ENCODE data around the gene GOLGA6L10. TPM values are rescaled to one million over a fixed set of nuclear protein-coding genes. Genes with fewer than 3 reads are reported as not detected.
"Not testable (repeated sequence)": the region's sequence is repeated elsewhere in the genome, so short reads cannot be mapped to it uniquely, and the experiment has no call there.

Gene GOLGA6L10
- total and polyA plus RNA-seq, 2 donors from 2014 or later = 0.45 to 2.5 TPM

DNA sequence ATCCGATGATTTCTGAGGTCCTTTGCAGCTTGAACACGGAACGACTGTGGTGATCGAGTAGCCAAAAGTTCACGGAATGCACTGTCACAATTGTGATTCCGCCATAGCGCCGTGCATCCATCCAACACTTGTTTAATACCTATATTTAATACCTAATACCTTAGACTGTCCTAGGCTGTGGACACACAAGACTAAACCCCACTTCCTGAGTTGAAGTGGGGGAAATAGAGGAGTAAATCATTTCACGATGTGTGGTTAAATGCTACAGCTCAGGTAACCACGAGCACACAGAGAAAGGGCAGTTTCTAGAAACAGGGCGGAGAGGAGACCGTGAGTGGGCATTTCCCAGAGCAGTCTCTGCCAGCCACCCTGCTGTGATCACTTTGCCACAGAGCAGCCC, 5.3 kb upstream of the GOLGA6L10 start:
- FAIRE-seq; intact Hi-C loops (cut with DNase I); H3K36me3 ChIP-seq (ENCODE audit: control insufficient read depth in 2 of 3, insufficient read depth in 3 of 3, low read length in 3 of 3); H3K27ac ChIP-seq (ENCODE audit: low read depth in 2 of 2, low read length in 2 of 2); DNase-seq; H3K27me3 ChIP-seq (ENCODE audit: control insufficient read depth, insufficient read depth, low read length); H3K9ac ChIP-seq (ENCODE audit: low read length in 3 of 3); H3K9me3 ChIP-seq (ENCODE audit: control insufficient read depth in 2 of 3, insufficient read depth in 1 of 3, low read length in 3 of 3); H3K4me1 ChIP-seq (ENCODE audit: control insufficient read depth in 2 of 3, insufficient read depth in 2 of 3, low read depth in 1 of 3, low read length in 3 of 3): not testable (repeated sequence)
- H3K4me3 ChIP-seq (ENCODE audit: low read length in 3 of 3) = peak overlapping the region; percentile 35 to 57 (median 56)

DNA sequence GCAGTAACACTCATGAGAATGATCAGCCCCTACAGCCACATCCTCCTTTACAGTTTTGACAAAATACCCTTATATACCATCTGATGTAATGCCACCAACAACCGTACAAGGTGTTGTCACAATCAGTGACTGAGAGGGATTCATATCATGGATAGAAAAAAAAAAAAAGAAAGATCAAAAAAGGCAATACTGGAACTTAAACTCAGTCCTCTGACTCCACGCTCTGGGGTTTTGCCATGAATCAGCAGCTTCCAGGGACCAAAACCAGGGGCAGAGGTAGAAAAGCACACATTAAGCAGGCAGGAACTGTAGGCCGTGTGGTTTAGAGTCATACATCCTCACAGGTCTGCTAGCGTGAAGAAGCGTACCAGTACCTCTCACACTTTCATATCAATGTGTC, 1.6 kb downstream of the GOLGA6L10 start:
- H3K27ac ChIP-seq (ENCODE audit: low read depth in 2 of 2, low read length in 2 of 2); H3K9me3 ChIP-seq (ENCODE audit: control insufficient read depth in 2 of 3, insufficient read depth in 1 of 3, low read length in 3 of 3); H3K36me3 ChIP-seq (ENCODE audit: control insufficient read depth in 2 of 3, insufficient read depth in 3 of 3, low read length in 3 of 3); H3K4me3 ChIP-seq (ENCODE audit: low read length in 3 of 3); H3K27me3 ChIP-seq (ENCODE audit: control insufficient read depth, insufficient read depth, low read length); FAIRE-seq; intact Hi-C loops (cut with DNase I); H3K4me1 ChIP-seq (ENCODE audit: control insufficient read depth in 2 of 3, insufficient read depth in 2 of 3, low read depth in 1 of 3, low read length in 3 of 3); H3K9ac ChIP-seq (ENCODE audit: low read length in 3 of 3): not testable (repeated sequence)
- DNase-seq = peak in 1 of 5 donors; percentile 4

DNA sequence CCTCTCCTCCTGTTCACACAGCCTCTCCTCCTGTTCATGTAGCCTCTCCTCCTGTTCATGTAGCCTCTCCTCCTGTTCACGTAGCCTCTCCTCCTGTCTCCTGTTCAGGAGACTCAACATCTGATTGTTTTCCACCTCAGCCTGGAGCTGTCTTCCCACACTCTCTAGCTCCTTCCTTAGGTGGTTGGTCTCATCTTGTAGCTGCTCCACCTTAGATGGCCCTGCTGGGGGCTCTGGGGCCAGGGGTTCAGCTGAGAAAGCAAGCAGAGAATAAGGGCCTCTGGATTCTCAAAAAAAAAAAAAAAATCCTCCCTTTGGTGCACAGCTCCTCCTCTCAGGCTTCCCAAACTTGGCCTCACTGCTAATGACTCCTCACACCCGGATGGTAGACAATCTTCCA, 4.1 kb downstream of the GOLGA6L10 start:
- H3K36me3 ChIP-seq (ENCODE audit: control insufficient read depth in 2 of 3, insufficient read depth in 3 of 3, low read length in 3 of 3); H3K9ac ChIP-seq (ENCODE audit: low read length in 3 of 3); H3K4me1 ChIP-seq (ENCODE audit: control insufficient read depth in 2 of 3, insufficient read depth in 2 of 3, low read depth in 1 of 3, low read length in 3 of 3); H3K27me3 ChIP-seq (ENCODE audit: control insufficient read depth, insufficient read depth, low read length); H3K9me3 ChIP-seq (ENCODE audit: control insufficient read depth in 2 of 3, insufficient read depth in 1 of 3, low read length in 3 of 3); H3K27ac ChIP-seq (ENCODE audit: low read depth in 2 of 2, low read length in 2 of 2); intact Hi-C loops (cut with DNase I); FAIRE-seq; H3K4me3 ChIP-seq (ENCODE audit: low read length in 3 of 3): not testable (repeated sequence)
- peak in 1 of 5 donors; percentile 38 for DNase-seq

DNA sequence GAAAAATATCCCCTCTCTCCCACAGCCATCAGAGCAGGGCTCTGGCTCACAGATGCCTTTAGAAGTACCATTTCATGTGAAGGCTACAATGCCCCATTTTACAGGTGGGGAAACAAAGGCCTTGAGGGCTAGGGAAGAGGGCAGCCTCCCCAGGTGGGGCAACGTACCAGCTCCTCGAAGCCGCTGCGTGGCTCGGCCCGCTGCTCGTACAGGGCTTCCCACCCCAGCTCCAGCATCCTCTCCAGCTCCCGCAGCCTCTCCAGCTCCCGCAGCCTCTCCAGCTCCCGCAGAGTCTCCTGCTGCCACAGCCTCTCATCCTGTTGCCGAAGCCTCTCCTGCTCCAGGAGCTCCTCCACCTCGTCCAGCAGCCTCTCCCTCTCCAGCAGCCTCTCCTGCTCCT, 4.9 kb downstream of the GOLGA6L10 start:
- H3K4me1 ChIP-seq (ENCODE audit: control insufficient read depth in 2 of 3, insufficient read depth in 2 of 3, low read depth in 1 of 3, low read length in 3 of 3); H3K27me3 ChIP-seq (ENCODE audit: control insufficient read depth, insufficient read depth, low read length); H3K9ac ChIP-seq (ENCODE audit: low read length in 3 of 3); intact Hi-C loops (cut with DNase I); H3K9me3 ChIP-seq (ENCODE audit: control insufficient read depth in 2 of 3, insufficient read depth in 1 of 3, low read length in 3 of 3); FAIRE-seq; H3K36me3 ChIP-seq (ENCODE audit: control insufficient read depth in 2 of 3, insufficient read depth in 3 of 3, low read length in 3 of 3); H3K27ac ChIP-seq (ENCODE audit: low read depth in 2 of 2, low read length in 2 of 2); H3K4me3 ChIP-seq (ENCODE audit: low read length in 3 of 3): not testable (repeated sequence)
- peak in 1 of 5 donors; percentile 34 for DNase-seq

DNA sequence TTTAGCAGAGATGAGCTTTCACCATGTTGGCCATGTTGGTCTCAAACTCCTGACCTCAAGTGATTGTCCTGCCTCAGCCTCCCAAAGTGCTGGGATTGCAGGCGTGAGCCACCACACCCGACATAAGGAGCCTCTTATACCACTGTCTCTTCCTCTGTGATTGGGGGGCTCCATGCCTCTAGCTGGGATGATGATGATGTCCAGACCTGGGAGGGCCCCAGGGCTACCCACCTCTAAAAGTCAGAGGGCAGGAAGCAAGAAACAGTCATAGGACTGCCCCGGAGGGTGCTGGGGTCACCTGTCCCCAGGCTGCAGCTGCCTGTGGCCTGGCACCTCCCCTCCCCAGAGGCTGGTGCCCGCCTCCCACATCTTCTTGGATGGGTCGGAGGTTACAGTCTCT, 5.4 kb downstream of the GOLGA6L10 start:
- intact Hi-C loops (cut with DNase I); H3K36me3 ChIP-seq (ENCODE audit: control insufficient read depth in 2 of 3, insufficient read depth in 3 of 3, low read length in 3 of 3); H3K4me3 ChIP-seq (ENCODE audit: low read length in 3 of 3); FAIRE-seq; H3K27me3 ChIP-seq (ENCODE audit: control insufficient read depth, insufficient read depth, low read length); H3K9ac ChIP-seq (ENCODE audit: low read length in 3 of 3); H3K27ac ChIP-seq (ENCODE audit: low read depth in 2 of 2, low read length in 2 of 2); H3K4me1 ChIP-seq (ENCODE audit: control insufficient read depth in 2 of 3, insufficient read depth in 2 of 3, low read depth in 1 of 3, low read length in 3 of 3); H3K9me3 ChIP-seq (ENCODE audit: control insufficient read depth in 2 of 3, insufficient read depth in 1 of 3, low read length in 3 of 3): not testable (repeated sequence)
- DNase-seq = peak in 1 of 5 donors; percentile 3

DNA sequence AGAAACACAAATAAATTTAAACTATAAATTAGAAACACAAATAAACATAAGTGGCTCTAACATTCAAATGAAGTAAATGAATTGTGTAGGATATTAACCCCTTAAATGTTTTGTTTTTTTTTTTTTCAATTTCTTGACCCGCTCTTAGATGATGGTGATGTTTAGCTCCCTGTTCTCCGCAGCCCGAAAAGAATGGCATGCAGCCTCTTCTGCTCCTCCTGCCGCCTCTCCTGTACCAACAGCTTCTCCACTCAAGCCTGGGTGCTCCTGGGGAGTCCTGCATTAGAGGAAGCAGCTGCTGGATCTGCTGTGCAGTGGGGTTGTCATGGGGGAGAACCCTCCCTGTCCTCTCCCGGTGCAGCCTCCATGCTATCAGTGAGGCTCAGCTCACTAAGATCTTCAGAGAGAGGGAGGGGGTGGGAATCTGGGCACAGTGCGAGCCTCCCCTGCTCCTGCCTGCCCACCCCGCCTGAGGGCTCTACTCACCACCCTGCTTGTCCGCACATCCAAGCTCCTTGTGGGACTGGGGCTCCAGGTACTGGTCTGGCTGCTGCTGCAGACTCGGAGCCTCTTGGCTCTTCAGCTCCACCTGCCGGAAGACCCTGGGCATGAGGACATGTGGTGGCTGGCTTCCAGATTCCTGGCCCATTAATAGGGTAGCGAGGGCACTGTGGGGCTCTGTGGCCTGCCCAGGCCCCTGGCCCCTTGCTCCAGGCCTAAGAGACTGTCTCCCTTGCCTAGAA, 6.5 kb downstream of the GOLGA6L10 start:
- DNase-seq = peak in 1 of 5 donors; percentile 82
- H3K4me1 ChIP-seq (ENCODE audit: control insufficient read depth in 2 of 3, insufficient read depth in 2 of 3, low read depth in 1 of 3, low read length in 3 of 3); H3K9ac ChIP-seq (ENCODE audit: low read length in 3 of 3); H3K27me3 ChIP-seq (ENCODE audit: control insufficient read depth, insufficient read depth, low read length); H3K36me3 ChIP-seq (ENCODE audit: control insufficient read depth in 2 of 3, insufficient read depth in 3 of 3, low read length in 3 of 3); FAIRE-seq; intact Hi-C loops (cut with DNase I); H3K9me3 ChIP-seq (ENCODE audit: control insufficient read depth in 2 of 3, insufficient read depth in 1 of 3, low read length in 3 of 3); H3K4me3 ChIP-seq (ENCODE audit: low read length in 3 of 3); H3K27ac ChIP-seq (ENCODE audit: low read depth in 2 of 2, low read length in 2 of 2): not testable (repeated sequence)

DNA sequence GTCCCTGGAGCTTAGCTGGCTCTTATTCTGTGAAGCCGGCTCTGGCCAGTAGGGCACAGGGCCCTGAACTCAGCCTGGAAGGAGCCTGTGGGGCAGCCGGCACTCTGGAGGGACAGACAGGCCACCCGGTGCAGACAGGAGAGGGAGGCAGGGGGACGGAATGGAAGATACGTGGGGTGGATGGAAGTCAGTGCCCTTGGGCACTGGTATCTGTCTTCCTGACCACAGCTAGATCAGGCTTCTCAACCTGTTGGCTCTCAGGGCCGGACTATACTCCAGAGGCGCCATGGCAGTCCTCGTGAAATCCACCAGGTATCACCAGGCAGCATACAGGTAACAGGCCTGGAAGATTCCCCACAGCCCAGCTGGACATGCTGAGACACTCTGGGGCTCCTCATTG, 10.7 kb downstream of the GOLGA6L10 start:
- H3K9ac ChIP-seq (ENCODE audit: low read length in 3 of 3); H3K27me3 ChIP-seq (ENCODE audit: control insufficient read depth, insufficient read depth, low read length); intact Hi-C loops (cut with DNase I); H3K36me3 ChIP-seq (ENCODE audit: control insufficient read depth in 2 of 3, insufficient read depth in 3 of 3, low read length in 3 of 3); H3K9me3 ChIP-seq (ENCODE audit: control insufficient read depth in 2 of 3, insufficient read depth in 1 of 3, low read length in 3 of 3); H3K4me3 ChIP-seq (ENCODE audit: low read length in 3 of 3); FAIRE-seq; H3K27ac ChIP-seq (ENCODE audit: low read depth in 2 of 2, low read length in 2 of 2); H3K4me1 ChIP-seq (ENCODE audit: control insufficient read depth in 2 of 3, insufficient read depth in 2 of 3, low read depth in 1 of 3, low read length in 3 of 3): not testable (repeated sequence)
- DNase-seq = peak in 2 of 5 donors; percentile 2 to 46

DNA sequence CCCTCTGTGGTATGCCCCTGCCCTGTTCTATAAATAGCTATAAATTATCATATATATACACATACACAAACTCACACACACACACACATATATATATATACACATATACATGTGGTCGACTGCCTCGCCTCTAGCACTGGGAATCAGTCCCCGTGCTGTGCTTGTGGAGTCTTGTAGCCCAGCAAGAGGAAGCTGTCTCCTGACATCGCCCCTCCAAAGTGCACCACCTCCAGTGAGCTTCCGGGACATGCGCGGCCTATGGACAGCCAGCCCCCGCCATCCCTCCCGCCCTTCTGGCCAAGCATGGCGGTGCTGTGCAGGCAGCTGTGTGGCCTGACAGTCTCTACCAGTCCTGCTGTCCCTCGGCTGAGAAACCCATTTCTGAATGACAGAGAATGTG, 11.2 kb downstream of the GOLGA6L10 start:
- DNase-seq; H3K4me1 ChIP-seq (ENCODE audit: control insufficient read depth in 2 of 3, insufficient read depth in 2 of 3, low read depth in 1 of 3, low read length in 3 of 3); FAIRE-seq; intact Hi-C loops (cut with DNase I); H3K27me3 ChIP-seq (ENCODE audit: control insufficient read depth, insufficient read depth, low read length); H3K27ac ChIP-seq (ENCODE audit: low read depth in 2 of 2, low read length in 2 of 2); H3K4me3 ChIP-seq (ENCODE audit: low read length in 3 of 3); H3K9ac ChIP-seq (ENCODE audit: low read length in 3 of 3); H3K9me3 ChIP-seq (ENCODE audit: control insufficient read depth in 2 of 3, insufficient read depth in 1 of 3, low read length in 3 of 3); H3K36me3 ChIP-seq (ENCODE audit: control insufficient read depth in 2 of 3, insufficient read depth in 3 of 3, low read length in 3 of 3): not testable (repeated sequence)
